Middle frontal gyrus (tissue), 1 donor: ENCODE data around the gene ITIH3.

ENCODE experiments used
- DNase-seq: peaks from one replicate; pipeline ENCODE4 v3.0.0-alpha.2; 2015; ENCODE audit warnings: low spot score; ENCODE audit errors: extremely low spot score

Gene ITIH3

DNA sequence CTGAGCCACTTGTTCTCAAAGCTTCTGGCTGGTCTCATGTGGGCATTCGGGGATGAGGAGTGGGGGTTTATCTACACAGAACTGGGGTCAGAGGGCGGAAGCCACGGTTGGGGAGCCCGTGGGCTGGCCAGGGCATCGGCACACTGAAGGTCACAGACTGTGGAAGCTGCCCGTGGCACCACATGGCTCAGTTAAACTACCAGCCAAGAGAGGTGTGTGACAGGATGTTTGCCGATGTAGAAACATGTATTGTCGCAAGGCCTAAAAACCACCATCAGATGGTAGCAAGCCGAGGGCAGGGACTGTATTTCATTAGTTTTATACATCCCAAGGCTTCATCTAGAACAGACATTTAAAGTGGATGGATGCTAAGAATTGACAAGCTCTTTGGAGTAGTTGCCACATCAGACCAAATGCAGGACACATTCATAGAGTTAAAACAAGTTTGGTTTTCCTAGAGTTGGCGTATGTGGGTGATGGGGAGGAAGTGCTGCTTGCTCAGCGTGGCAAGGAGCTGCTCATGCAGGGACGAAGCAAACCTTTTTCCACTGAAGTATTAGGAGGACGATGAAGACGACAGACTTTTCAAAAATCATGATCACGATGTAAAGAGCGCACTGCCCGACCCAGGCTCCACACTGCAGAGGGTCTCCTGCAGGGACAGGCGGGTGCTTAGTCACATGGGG is 49.8 kb downstream of the ITIH3 start:
- DNase-seq: no peak

- peak; percentile 14 for DNase-seq
Observed at GRCh38 chr3:52845157-52845556, 50.6 kb downstream of the ITIH3 start.

DNA sequence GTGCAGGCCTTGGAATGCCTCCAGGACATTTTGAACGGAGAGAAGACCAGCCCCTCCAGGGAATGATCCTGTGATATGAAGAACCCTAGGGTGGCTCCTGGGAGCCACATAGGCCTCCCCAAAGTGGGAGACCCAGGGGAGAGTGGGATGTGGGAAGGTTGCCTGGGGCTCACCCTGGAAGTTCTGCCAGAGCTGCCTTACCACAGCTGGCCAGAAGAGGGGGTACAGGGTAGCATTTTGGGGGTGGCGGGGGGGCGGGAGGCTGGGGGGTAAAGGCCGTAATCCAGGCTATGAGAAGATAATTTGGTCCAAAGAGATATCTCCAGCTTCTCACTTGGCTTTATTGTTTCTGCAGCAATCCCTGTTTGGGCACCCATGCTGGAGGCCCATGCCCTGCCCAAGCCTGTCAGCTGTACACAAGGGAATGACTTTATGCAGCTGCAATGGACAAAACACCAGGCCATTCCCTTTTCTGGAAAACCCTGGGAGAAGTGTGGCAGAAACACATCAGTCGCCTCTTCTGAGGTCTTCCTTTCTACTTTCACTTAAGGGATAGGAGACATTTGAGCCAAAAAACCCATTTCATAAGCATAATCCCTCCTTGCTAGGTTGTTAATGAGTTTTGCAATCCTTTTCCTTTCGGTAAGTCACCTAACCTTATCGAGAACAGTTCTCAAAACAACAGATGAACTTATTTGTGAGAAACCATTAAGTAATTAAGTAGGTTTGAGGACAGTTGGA is 51.3 kb downstream of the ITIH3 start:
- no peak for DNase-seq

GRCh38 chr3:52846432-52846965 is 51.9 kb downstream of the ITIH3 start:
- no peak for DNase-seq

GRCh38 chr3:52847241-52847640 is 52.6 kb downstream of the ITIH3 start:
- DNase-seq: no peak

DNA sequence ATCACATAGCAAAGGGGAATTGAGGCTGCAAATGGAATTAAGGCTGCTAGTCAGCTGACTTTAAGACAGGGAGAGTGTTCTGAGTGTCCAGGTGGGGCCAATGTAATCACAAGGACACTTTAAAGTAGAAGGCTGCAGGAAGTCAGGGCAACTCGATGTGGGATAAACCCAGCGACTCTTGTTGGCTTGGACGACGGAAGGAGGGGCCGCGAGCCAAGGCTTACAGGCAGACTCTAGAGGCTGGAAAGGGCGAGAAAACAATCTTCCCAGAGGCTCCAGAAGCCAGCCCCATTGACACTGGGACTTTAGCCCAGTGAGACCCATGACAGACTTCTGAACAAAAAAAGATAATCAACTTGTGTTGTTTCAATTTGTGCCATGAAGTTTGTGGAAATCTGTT is 53.1 kb downstream of the ITIH3 start:
- DNase-seq: no peak

GRCh38 chr3:52848617-52849016 is 54.0 kb downstream of the ITIH3 start:
- DNase-seq: no peak

DNA sequence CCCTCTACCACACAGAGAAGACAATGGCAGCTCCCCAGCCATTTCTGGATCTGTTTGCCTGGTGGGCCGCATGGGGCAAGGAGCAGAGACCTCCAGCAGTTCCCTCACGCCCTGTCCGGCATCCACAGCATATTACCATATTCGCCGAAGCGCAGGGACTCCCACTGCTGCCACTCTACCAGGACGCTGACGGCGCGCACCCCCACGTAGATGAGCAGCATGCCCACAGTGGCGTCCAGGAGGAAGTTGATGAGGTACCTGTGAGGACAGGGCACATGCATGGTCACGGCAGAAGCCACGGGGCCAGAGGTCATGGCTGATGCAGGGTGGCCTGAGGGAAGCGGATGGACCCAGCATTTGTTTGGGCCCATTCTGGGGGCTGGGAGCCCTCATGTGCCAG is 55.1 kb downstream of the ITIH3 start:
- DNase-seq: no peak

GRCh38 chr3:52851348-52851747 is 56.8 kb downstream of the ITIH3 start:
- DNase-seq: no peak

GRCh38 chr3:52852419-52852818 is 57.8 kb downstream of the ITIH3 start:
- no peak for DNase-seq

DNA sequence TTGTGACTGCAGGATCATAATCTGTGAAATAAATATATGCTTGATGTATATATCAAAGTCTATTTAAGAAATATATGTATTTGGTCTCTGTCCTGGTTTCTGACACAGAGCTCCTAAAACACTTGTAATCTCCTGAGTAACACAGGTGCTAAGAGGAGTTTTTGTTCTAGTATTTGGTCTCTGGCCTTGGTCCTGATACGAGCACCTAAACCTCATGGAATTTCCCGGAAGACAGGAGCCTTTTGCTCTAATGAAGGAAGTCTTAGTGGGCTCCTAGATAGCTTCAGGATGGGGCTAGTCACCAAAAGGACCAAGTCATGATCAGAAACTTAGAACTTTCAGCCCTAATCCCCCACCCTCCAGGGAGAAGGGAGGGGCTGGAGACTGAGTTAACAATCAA is 59.4 kb downstream of the ITIH3 start:
- no peak for DNase-seq

GRCh38 chr3:52856666-52857065 is 62.1 kb downstream of the ITIH3 start:
- DNase-seq: no peak

GRCh38 chr3:52857133-52857532 is 62.5 kb downstream of the ITIH3 start:
- no peak for DNase-seq

GRCh38 chr3:52857864-52858263 is 63.3 kb downstream of the ITIH3 start:
- DNase-seq: no peak
